Measurements from ENCODE around the gene ASTL.
"Not testable (repeated sequence)": the region's sequence is repeated elsewhere in the genome, so short reads cannot be mapped to it uniquely, and the experiment has no call there.

The ASTL gene

DNA sequence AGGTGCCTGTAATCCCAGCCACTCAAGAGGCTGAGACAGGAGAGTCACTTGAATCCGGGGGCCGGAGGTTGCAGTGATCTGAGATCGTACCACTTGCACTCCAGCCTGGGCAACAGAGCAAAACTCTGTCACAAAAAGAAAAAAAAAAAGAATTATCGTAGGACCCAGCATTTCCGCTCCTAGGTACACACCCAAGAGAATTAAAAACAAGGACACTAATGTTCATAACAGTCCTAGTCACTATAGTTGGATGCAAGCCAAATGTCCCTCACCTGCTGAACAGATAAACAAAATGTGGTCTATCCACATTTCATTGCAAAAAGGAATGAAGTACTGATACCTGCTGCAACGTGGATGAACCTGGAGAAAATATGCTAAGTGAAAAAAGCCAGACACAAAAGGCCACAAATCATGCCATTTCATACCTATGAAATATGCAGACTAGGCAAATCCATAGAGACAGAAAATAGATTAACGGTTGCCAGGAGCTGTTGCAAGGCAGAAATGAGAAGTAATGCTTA is 43.1 kb downstream of the ASTL start:
- no peak for DNase-seq

DNA sequence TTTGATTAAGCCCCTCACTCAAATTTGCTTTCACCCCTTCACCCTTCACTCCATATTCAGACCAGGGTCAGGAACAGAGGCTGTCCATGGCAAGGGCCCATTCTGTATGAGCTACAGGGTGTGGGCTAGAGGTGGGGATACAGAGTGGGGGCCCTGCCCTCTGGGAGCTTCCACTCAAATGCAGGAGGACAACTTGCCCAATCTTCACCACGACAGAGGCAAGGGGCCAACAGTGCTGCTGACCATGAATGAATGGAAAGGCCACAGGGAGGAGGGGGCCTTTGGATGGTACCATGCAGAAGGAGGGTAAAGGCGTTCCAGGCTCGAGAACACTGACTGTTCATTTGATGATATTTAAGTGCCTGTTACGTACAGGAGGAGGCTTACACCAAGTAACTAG is 44.8 kb downstream of the ASTL start:
- DNase-seq: no peak

DNA sequence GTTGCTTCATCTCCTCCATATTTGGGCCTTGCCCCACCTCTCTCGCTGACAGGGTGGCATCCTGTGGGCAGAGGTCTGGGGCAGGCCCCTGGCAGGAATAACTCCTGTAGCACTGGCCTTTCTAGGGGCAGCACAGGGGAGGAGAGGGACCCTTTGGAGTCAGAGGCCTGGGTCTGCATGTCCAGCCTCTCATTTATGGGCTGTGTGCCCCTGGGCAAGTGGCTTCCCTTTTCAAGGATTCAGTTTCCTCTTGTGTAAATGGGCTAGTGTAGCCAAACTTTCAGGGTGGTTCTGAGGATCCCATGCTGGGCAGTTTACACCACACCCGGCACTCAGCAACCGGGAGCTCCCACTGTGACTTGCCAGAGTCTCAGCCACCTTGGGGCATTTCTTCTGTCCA is 45.4 kb downstream of the ASTL start:
- no peak for DNase-seq

DNA sequence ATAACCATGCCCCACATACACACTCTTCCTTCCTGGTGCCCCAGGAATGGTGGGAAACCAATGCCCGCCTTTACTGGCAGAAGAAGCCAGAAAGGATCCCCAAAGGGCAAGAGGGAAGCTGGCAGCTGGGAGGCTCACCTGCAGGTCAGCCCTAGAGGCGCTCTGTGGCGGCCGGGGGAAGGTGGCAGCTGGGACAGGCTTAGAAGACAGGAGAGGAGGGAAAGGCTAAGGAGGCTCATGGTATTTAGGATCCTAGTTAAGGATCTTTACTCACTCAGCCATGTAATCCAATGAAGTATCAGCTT is 45.8 kb downstream of the ASTL start:
- no peak for DNase-seq

DNA sequence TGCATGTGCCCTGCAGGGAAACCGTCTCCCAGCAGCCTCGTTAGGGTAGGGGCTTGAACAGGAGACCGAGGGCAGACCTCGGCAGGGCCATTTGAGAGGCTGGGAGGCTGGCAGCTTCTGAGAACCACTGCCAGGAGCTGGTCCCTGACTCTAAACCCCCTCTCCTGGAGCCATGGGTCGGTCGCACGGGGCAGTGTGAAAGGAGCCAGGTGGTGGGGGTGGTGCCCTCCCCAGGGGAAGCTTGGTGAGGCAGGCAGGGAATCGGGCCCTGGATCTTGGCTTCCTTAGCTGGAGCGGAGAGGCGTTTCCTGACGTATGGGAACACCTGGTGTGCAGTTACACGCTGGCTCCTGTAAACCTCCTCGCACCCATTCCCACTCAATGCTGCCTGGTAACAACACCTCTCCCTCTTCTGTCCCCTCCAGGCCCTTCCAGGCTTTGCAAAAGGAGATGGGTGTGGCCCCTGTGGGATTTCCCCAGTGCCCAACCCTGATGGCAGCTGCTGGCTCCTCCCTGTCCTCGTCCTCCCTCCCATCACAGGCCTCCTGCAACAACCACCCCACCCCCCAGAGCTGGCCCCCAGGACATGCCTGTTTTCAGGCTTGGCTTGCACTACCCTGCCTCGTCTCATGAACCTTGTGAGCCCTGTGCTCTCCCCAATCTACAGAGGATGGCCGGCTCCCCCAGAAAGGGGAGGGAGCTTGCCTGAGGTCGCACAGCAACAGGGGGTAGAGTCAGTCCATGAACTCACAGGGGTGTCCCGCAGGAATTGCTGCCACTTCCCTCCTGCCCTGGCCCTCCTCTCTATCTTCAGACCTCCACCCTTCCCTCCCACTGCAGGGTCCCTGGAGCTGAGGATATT is 46.4 kb downstream of the ASTL start:
- no peak for DNase-seq

DNA sequence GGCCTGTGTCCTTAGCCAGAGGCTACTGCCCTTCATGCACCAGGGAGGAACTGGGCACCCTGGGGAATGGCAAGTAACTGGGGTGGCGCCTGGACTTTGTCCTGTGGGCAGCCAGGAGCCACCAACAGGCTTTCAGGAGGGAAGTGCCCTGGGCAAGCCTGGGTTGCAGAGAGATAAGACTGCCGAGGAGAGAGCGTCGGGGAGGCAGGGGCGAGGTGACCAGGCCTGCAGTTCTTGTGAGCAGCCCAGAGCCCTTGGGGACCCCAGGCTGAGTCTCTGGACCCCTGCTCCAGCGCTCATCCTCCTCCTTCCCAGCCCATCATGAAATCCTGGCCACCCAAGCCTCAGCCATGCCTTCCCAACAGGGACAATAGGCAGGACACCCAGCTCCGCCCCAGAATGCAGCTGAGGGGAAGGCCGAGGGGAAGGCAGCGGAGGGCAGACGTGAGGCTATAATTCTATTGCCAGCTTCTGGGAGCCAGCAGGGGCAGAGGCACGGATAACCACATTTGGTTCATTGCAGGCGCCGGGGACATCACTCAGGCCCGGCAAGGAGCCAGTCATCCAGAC is 47.1 kb downstream of the ASTL start:
- DNase-seq: no peak

DNA sequence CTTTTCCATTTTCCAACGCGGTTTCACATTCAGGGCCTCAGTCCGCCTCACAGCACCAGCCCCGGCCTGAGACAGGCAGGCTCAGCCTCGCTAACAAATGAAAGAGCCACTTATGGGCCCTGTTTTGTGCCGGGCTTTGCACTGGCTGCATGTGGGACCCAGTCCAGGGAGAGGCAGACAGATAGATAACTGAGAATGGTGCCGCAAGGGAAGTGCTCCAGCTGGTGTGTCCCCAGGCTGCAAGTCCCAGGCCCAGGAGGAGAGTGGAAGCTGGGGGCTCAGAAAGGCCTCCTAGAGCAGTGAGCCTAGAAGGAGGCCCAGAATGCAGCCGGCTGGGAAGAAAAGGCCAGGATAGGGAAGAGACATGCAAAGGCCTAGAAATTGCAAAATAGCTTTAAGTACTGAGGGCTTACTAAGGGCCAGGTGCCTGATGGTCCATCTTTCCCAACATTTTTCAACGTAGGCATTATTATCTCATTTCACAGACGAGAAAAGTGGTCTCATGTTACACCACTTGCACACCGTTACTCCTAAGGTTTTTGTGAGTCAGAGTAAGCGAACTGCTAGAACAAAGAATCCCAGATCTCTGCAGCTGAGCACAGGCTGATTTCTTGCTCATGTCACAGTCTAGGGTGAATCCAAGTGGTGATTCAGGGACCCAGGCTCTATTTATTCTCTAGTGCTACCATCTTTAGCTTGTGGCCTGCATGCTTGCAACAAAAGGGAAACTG is 47.9 kb downstream of the ASTL start:
- no peak for DNase-seq

DNA sequence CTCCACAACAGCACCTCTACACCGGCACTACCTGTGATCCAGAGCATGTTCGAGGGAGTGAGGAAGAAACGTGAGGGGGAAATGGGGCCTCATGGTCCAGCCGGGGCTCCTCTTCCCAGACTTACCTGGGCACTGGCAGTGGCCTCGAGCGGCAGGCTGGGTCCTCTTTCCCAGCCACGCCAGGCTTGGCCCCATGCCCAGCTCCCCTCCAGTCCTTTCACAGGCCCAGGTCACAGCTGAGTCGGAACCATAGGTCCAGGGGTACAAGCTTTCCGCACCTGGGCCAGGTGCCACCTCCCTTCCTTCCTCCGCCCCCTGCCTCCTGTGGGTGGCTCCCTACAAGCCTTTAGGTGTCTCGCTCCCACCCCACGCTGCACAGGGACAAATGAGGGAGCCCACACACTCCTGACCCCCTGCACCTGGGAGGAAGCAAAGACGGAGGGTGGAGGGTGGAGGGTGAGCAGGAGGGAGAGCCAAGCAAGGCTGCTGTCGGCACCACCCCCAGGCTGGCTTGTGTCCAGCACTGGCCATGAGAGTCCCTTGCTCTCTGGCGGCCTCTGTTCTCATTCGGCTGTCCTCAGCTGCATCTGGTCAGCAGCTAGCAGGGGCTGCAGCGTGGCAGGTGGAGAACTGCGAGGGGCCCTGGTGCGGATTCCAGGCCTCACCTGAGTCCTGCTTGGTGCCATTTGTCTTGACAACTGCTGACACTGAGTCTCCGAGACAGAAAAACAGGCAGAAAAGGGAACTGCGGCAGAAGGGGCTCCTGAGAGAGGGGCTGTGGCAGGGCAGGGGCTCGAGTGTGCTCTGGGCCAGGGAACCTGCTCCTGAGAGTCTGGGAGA is 48.7 kb downstream of the ASTL start:
- no peak for DNase-seq

DNA sequence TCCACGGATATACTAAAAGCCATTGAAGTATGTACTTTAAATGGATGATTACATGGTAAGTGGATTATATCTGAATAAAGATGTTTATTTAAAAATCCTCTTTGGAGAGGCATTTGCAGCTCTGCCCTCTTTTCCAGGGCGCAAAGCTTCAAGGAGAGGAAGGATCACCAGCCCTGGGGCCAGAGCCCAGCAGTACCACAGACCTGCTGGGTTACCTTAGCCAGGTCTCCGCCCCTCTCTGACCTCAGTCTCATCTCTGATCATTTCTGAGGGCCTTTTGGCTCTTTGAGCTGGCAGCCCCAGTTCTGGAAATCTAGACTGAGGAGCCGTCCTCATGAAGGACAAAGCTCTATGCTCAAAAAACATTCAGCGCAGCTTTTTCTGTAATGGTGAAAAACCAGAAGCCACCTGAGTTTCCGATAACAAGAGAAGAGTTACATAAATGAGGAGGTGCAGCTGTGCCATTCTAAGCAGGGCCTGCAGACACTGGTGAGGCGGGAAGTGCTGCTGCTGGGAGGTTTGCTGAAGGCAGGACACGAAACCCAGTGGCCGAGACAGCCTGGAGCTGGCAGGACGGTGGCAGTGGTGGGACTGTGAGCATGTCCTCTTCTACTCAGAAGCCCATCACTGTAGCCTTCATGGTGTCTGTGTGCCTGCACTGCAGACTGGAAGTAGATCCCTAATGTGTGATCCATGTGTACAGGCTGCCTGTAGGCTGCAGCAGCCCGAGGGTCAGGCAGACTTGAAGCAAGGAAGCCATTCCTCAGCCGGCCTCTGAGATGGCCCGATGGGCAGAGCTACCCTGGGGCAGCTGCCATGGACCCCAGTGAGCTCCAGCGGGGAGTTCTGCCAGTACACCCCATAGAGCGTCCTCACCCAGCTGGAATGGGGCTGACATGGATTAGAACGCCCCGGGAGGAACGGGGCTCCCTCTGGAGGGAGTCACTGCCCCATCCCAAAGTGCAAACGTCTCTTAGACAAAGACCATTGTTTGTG is 49.7 kb downstream of the ASTL start:
- DNase-seq: no peak

DNA sequence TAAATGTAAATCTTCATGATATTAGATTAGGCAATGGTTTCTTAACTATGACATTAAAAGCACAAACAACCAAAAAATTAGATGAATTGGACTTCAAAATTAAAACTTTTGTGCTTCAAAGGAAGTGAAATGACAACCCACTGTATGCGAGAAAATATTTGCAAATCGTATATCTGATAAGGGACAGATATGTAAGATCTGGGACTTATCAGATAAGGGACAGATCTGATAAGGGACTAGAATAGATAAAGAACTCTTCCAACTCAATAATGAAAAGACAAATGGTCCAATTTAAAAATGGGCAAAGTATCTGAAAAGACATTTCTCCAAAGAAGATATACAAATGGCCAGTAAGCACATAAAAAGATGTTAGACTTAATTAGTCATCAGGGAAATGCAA is 51.2 kb downstream of the ASTL start:
- DNase-seq: no peak

DNA sequence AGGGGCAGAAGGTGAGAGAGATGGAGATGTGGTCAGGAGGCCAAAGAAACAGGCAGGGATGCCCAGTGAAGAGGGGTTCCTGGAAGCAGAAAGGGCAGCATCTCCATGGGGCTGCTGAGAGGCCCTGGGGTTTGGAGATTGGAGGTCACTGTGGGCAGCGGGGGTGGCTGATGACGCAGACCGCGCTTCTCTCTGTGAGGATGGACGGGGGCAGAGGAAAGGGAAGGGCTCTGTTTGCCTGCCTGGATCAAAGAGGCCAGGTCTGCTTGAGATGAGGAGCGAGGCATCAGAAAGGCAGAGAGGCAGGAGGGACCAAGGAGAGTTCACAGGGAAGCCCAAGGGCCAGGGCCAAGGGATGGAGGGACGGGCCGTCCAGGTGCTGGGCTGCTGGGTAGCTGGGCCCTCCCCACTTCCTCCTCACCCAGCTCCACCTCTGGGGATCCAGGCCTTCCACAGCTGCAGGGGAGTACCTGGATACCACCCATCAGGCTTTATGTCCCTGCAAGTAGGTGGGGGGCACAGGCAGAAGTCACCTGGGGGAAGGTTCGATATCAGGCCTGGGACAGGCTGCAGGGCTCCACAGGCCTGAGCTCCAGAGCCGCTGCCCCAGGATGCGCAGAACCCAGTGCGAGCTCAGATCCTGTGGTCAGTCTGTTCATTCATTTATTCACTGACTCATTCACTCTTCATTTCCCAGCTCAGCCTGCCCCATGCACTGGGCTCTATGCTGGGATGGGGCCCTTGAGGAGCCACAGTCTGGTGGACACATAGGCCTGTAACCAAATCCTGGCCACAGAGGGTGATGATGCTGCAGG is 52.6 kb downstream of the ASTL start:
- DNase-seq: no peak

DNA sequence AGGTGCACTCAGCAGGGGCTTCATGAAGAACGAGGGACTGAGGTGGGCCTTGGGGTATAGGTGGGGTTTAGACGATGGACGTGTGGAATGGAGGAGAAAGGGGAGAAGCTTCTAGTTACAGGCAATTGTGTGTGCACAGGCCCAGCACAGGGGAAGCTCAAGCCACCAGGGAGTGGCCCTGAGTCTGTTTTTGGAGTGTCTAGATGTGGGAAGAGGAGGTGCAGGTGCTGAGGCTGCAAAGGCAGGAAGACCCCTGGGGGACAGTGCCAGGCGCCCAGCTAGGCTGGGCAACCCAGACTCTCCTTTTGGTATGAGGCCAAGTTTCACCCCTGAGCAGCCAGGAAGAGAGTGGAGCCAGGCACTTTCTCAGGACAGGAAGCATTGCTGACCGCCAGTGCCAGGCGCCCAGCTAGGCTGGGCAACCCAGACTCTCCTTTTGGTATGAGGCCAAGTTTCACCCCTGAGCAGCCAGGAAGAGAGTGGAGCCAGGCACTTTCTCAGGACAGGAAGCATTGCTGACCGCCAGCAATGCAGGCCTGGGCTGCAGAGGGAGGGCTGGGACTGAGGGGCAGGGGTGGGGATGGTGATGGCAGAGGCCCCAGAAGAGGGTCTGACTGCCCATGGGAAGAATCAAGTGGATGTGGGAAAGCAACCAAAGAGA is 53.3 kb downstream of the ASTL start:
- DNase-seq: not testable (repeated sequence)

DNA sequence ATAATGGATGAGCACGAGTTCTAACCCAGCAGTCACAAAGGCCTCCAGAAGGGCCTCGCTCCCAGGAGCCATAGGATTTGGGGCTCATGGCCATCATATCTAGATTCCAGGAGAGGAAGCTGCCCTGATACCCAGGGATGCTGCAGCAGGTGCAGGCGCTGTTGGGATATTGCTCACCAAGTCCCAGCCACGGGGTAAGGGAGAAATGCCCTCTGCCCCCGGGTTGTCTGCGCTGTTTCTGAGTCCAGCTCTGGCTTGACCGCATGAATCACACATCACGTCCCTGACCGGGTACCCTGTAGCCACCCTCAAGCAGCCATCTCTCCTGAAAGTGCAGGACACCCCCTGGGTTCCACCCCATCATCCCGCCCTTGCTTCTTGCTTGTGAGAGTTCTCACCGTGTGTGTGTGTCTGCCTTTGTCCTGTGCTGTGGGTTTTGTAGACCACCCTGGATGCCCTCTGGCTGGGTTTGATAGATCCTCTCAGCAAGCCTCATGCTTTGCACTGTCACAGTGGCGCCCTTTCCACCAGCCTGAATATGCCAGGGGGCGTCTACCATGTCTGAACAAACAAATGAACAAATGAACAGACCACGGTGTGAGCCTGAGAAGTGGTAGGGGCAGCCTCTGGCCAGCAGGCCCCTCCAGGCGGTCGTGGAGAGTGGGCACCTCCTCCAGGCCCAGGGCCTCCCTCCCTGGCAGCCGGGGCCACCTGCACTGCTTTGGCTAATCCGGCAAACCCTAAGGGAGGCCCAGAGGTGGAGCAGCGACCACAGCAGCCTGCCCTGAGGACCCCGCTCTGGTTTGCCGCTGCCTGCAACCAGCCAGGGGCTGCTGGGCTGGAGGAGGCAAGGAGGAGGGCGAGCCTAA is 54.1 kb downstream of the ASTL start:
- no peak for DNase-seq

DNA sequence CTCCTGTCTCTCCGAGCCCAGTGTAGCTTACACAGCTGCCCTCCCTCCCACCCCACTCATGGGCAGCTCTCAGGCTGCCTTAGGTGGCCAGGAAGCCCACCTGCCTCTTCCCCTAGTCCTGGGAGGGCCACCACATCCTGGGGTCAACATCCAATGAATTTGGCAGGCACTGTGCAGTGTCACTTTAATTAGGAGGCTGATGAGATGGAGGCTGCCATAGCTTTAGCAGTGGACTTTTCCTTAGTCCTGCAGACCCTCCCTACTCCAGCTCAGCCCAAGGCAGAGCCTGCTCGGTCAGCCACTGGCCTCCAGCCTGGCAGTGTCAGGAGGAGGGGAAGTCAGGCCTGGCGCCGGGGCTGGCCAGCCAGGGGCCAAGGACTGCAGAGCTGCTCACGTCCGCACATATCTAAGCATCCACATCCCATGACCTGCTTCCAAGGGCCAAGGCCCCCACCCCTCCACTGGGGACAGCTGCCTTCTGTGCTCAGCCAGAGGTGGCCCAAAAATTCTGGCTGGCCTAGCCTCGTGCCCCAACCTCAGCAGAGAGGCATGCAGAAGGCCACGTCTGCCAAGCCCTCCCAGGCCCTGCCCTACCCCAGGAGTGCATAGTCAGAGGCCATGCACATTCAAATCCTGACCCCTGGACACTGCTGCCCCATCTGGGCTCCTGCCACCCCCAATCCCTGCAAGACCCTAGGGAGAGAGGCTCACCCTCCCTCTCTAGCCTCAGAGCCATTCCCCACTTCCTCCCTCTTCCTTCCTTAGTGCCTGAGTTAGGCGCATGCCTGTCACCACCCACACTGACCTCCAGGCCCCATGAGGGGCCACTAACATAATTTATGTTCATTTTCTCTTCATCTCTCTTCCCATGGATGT is 55.0 kb downstream of the ASTL start:
- no peak for DNase-seq

DNA sequence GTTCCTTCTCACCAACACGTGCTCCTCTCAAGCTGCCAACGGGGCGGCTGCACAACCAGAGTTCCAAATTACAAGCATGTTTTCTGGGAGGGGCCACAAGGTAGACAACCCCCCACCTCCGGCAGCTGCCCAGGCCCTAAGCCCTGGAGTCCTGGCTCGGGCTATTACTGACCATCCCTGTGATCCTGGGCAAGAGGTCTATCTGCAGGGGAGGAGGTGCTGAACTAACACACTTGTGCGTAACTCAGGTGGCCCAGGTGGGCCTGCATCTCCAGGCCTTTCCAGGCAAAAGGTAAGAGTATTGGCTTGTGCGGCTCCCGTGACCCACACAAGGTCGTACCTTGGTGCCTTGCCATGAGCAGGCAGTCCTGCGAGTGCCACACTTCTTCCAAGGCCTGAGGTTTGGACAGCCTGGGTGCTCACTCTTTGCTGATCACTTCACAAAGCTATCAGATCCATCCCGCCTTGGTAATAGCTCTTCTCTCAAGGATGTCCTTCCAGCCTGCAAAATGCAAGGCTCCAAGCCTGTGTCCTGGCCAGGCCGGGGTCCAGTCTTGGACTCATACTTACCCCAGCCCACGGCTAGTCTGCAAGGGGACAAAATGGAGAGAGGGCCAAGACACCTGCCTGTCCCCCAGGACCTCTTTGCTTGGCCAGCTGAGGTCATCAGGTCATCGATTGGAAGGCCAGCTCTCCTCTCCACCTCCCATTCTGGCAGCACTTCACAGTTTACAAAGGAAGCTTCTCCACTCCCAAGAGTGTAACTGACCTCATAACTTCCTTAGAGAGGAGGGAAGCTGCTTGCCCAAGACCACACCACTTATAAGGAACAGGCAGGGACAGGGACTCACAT is 55.9 kb downstream of the ASTL start:
- no peak for DNase-seq

DNA sequence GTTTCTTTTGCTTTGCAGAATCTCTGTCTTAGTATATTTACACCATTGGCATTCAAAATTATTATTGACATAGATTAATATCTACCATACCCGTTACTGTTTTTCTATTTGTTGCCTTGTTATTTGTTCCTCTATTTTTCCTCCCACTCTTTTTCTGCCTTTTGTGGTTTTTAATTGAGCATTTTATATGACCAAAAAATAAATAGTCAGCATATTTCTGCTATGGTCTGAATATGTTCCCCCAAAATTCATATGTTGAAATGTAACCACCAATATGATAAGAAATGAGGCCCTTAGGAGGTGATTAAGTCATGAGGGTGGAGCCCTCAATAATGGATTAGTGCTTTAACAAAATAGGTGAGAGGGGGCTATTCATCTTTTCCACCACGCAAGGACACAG is 57.3 kb downstream of the ASTL start:
- DNase-seq: no peak

DNA sequence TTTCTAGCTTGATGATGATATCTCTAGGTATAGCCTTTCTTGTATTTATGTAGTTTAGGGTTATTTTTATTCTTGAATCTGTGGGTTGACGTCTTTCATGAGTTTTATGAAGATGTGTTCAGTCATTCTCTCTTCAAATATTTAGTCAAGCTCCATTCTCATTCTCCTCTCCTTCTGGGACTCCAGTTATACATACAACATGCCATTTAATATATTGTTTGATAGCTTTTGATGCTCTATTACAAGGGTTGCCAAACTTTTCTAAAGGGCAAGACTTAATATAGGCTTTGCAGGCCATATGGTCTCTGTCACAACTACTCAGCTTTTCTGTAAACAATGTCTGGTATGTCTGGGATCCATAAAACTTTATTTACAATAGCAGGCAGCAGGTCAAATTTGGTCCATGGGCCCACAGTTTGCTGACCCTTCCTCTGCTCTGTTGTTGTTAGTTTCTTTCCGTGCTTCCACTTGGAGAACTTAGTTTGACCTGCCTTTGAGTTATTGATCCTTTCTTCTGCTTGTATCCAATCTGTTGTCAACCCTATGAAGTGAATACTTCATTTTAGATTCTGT is 63.0 kb downstream of the ASTL start:
- DNase-seq: no peak
